AG04449 (cell line): ENCODE data around the gene PLCL1.
A peak's percentile ranks its signal among the peaks of the same experiment; 100 is the strongest.

Experiments used
- CTCF ChIA-PET: fragments of 350-600 bp; formaldehyde crosslinking; extraction: SDS; loops from one replicate; lab custom pipeline; 2021; ENCODE audit warnings: antibody characterized with exemption; lab: Yijun Ruan, JAX
- POLR2A ChIA-PET: fragments of 400-600, 350-600 bp; formaldehyde crosslinking; extraction: SDS; loops from one replicate; lab custom pipeline; 2020; ENCODE audit warnings: antibody characterized with exemption, inconsistent platforms; lab: Yijun Ruan, JAX
- DNase-seq: peaks from one replicate; pipeline ENCODE4 v3.0.0-alpha.2; 2010; ENCODE audit warnings: low read depth, low spot score
- H3K4me3 ChIP-seq: 2 replicates; pipeline ENCODE4 v1.5.1; 2011; ENCODE audit warnings: low read depth, mild to moderate bottlenecking, control low read depth, low read length
- TF ChIP-seq, protein P1 (sequence below): IDR thresholded peaks from one replicate; pipeline ENCODE4 v1.5.1; 2011; ENCODE audit warnings: mild to moderate bottlenecking, moderate library complexity, low read length, control low read depth, inconsistent platforms; ENCODE audit not compliant: insufficient read depth; ENCODE audit errors: missing control alignments

Gene PLCL1

DNA sequence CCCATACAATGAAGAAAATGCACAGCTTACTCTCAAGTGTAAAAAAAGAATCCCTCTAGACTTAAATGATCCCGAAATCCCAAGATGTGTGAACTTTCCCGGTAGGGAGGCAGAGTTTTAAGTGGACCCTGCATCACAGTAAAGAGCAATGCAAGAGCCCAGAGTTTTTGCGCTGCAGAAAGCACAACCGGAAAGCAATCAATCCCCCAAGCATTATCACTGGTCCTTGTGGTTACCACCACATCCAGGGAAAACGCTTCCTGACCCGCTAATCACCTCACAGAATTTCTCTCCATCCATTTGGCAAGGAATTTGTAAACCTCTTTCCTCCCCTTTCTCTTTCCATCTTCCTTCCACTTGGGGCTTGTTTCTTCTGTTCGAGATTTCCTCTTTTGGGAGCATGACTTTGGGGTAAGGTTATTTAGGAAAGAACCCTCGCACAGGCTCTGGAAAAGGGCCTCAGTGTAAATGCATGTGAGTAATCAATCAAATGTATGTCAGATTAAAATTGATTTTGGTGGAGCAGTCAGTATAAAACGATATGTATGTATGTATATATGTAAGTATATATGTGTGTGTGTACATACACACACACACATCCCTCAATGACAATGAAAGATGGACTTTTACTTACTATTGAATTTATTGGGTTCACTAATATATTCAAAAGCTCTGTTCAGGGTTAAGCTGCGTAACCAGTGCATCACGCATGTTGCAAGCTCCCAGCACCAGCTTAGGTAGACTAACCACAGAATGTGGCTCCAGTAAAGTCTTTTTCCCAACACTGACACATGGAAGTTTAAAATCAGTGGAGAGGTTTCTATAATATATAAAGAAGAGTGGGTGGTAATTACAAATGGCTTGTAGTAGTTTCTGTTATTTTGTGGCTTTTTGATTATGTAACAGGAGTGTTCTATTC, 1.6 kb downstream of the PLCL1 start:
- TF ChIP-seq, protein P1, sequence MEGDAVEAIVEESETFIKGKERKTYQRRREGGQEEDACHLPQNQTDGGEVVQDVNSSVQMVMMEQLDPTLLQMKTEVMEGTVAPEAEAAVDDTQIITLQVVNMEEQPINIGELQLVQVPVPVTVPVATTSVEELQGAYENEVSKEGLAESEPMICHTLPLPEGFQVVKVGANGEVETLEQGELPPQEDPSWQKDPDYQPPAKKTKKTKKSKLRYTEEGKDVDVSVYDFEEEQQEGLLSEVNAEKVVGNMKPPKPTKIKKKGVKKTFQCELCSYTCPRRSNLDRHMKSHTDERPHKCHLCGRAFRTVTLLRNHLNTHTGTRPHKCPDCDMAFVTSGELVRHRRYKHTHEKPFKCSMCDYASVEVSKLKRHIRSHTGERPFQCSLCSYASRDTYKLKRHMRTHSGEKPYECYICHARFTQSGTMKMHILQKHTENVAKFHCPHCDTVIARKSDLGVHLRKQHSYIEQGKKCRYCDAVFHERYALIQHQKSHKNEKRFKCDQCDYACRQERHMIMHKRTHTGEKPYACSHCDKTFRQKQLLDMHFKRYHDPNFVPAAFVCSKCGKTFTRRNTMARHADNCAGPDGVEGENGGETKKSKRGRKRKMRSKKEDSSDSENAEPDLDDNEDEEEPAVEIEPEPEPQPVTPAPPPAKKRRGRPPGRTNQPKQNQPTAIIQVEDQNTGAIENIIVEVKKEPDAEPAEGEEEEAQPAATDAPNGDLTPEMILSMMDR = no peak
- CTCF ChIA-PET = interaction anchor here (1.0 to 4.5 kb wide), 4 partner anchors 250 to 491 kb away, joined by 3 to 38 read pairs (median 4); no protein-coding TSS in a partner anchor
- POLR2A ChIA-PET = no interaction called here
- peak overlapping the region; percentile 67 for H3K4me3 ChIP-seq
- no peak for DNase-seq

DNA sequence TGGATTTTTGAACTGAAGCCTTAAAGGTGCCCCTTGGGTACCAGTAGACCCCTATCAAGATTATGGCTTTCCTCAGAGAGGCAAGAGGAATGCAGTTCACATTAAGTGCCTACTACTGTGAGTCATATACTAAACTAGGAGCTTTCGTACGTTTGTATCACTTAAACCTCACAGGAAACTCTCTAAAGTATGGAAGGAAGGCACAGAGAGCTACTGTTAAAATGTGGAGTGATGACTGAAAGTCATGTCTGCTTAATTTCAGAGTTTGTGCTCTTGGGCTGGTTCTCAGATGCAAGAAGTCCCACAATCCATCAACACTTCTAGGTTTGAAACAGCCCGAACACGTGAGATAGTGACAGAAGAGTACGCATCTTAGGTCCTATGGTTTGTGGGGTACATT, 4.7 kb downstream of the PLCL1 start:
- H3K4me3 ChIP-seq = no peak overlapping the region
- TF ChIP-seq, protein P1 = no peak
- DNase-seq = no peak
- ChIA-PET CTCF (interaction anchor here (1.7 to 3.3 kb wide), 2 partner anchors 65 to 488 kb away, joined by 3 to 15 read pairs; no protein-coding TSS in a partner anchor), POLR2A (no interaction called here)

DNA sequence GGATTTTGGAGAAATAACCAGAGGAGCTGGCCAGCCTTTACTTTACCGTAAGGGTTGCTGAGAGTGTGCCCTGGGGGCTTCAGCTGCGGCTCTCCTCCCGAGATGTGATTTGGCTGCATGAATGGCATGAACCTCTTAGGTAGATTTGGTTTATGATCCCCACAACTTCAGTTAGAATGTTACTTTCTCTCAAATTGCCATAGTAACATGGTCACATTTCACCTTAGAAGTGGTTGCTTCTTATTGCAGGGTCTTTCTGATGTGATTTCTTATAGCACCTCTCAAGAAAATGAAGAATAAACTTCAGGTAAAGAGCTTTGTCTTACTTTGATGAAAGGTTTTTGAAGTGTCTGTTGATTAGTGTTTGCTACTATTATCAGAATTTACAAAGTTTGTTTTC, 5.6 kb downstream of the PLCL1 start:
- POLR2A ChIA-PET = no interaction called here
- CTCF ChIA-PET = interaction anchor here (1.0 to 3.3 kb wide), 4 partner anchors 11 to 487 kb away, joined by 3 to 15 read pairs (median 4); no protein-coding TSS in a partner anchor
- TF ChIP-seq, protein P1 = no peak

DNA sequence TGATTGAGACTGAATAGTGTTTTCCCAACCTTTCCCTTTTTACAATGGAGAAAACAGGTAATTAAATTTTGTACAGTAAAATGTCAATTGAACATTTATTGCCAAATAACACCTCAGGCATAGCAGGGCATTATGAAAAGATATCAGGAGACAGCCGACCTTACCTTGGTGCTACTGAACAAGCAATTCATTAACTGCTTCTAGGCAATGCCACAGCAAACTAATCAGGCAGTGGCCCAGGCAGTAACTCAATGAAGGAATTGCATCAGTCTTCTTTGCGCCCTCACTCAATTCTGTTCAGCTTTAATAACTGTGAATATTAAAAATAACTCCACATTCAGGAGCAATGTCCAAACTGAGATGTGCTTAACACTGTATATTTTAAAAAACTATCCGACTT, 6.1 kb downstream of the PLCL1 start:
- no peak overlapping the region for H3K4me3 ChIP-seq
- TF ChIP-seq, protein P1 = no peak
- ChIA-PET CTCF (interaction anchor here (1.0 to 1.7 kb wide), 3 partner anchors 10 to 317 kb away, joined by 3 to 5 read pairs (median 3); no protein-coding TSS in a partner anchor), POLR2A (no interaction called here)
- DNase-seq = no peak

More for the DNA sequence above, 5.6 kb downstream of the PLCL1 start:
- H3K4me3 ChIP-seq = no peak overlapping the region
- DNase-seq = no peak

DNA sequence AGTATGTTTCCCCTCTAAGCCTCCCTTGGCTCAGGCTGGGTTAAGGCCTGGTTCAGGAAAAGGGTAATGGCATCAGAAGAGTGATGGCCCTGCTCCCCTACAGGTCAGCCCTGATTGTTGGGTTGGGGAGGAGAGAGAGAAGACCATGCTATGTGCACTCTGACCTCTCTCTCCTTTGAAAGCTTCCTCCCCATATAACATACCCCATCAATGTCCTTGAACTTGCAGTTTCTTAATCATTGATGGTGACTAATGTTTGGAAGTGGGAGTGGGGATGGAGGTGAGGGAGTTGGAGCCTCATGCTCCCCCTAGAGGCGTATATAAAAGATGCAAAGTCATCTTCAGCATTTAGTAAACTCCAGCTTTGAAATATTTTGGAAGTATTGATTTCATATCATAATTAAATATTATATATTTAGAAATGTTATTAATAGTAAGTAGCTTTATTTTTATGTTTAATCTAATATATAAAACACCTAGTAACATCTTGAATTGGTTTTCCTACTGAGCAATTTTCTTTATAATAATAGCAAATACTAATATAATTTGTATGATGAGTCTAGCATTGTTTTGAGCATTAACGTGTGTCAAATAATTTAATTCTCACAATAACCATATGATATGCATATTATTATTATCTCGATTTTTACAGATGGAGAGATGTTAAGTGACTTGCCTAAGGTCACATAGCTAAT, 8.8 kb downstream of the PLCL1 start:
- no peak overlapping the region for H3K4me3 ChIP-seq
- DNase-seq = no peak
- ChIA-PET POLR2A (no interaction called here), CTCF (interaction anchor here (0.6 to 2.1 kb wide), 10 partner anchors 12 to 484 kb away, joined by 3 to 8 read pairs (median 4); no protein-coding TSS in a partner anchor)
- TF ChIP-seq, protein P1 = peak; percentile 45
